ENCODE data around the gene LPCAT1. TPM values are rescaled to one million over a fixed set of nuclear protein-coding genes. Genes with fewer than 3 reads are reported as not detected.

The LPCAT1 gene
- polyA plus RNA-seq, 4 donors: 4.5 to 22.3 (median 7.5) TPM

DNA sequence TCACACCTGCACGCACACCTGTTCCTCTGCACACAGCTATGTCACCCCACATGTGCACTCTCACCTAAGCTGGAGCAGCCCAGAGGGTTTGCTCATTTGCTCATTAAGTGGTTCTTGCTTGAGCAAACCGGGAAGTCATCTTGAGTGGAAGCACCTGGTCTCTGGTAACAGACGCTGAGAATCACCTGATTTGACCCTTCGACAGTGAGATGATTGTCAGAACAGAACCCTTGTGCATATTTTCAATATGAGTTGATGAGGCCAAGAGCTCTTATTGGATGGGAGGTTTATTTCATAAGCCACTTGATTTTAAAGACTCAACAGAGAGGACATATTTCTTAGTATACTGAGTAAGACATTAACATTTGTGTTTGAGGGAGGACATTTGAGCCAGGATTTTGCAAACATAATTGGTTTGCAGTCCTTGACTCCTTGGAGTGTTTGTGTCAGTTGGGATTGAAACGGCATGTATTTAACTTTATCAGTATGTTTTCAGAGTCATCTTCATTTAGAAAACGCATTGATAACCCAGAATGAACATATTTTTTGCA, 22.1 kb upstream of the LPCAT1 start:
- no peaks in the 10 kb centered on the region for H3K9me3 ChIP-seq (ENCODE audit: control insufficient read depth in 2 of 2, insufficient read depth in 1 of 2, low read depth in 1 of 2, low read length in 1 of 2)
- H3K27ac ChIP-seq (ENCODE audit: low read depth in 1 of 3, low read length in 2 of 3): no peak overlapping the region
- no peak overlapping the region for H3K4me3 ChIP-seq (ENCODE audit: low read depth in 1 of 3, low read length in 3 of 3)
- no peak for FAIRE-seq
- no peaks in the 10 kb centered on the region for H3K4me1 ChIP-seq (ENCODE audit: control insufficient read depth in 3 of 3, insufficient read depth in 2 of 3, low read depth in 1 of 3, low read length in 2 of 3)
- peaks cover 0 to 5% (median 0%) of the 10 kb centered on the region in 3 donors for H3K27me3 ChIP-seq (ENCODE audit: control insufficient read depth in 3 of 3, insufficient read depth in 3 of 3, low read length in 3 of 3)
- 38 to 60% (median 47%) methylated on average over 6 of the region's 6 CpGs for WGBS, 3 donors
- no peaks in the 10 kb centered on the region for H3K36me3 ChIP-seq (ENCODE audit: control insufficient read depth in 3 of 3, insufficient read depth in 2 of 3, low read depth in 1 of 3, low read length in 3 of 3)
- DNase-seq: peak in 1 of 2 donors; percentile 14

DNA sequence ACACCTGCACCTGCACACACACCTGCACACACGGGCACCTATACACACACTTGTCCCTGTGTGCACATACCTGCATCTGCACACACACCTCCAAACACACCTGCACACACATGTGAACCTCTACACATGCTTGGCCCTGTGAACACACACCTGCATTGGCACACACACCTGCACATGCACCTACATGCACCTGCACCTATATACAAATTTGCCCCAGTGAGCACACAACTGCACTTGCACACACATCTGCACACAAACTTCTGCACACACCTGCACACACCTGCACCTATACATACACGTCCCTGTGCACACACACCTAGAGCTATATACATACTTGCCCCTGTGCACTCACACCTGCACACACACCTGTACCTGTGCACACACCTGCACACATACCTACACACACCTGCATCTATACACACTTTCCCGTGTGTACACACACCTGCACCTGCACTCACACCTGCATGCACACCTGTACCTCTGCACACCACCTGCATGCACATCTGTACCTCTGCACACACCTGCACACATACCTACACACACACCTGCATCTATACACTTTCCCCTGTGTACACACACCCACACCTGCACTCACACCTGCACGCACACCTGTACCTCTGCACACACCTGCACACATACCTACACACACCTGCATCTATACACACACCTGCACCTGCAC, 21.5 kb upstream of the LPCAT1 start:
- no peak for FAIRE-seq

GRCh38 chr5:1544294-1544961, 20.7 kb upstream of the LPCAT1 start:
- H3K4me3 ChIP-seq (ENCODE audit: low read depth in 1 of 3, low read length in 3 of 3): no peak overlapping the region
- peaks cover 0 to 5% (median 0%) of the 10 kb centered on the region in 3 donors for H3K27me3 ChIP-seq (ENCODE audit: control insufficient read depth in 3 of 3, insufficient read depth in 3 of 3, low read length in 3 of 3)
- no peaks in the 10 kb centered on the region for H3K9me3 ChIP-seq (ENCODE audit: control insufficient read depth in 2 of 2, insufficient read depth in 1 of 2, low read depth in 1 of 2, low read length in 1 of 2)
- 88 to 96% (median 96%) methylated on average over 11 to 12 of the region's 12 CpGs for WGBS, 3 donors
- no peak for FAIRE-seq
- H3K4me1 ChIP-seq (ENCODE audit: control insufficient read depth in 3 of 3, insufficient read depth in 2 of 3, low read depth in 1 of 3, low read length in 2 of 3): no peaks in the 10 kb centered on the region
- H3K27ac ChIP-seq (ENCODE audit: low read depth in 1 of 3, low read length in 2 of 3): no peak overlapping the region
- H3K36me3 ChIP-seq (ENCODE audit: control insufficient read depth in 3 of 3, insufficient read depth in 2 of 3, low read depth in 1 of 3, low read length in 3 of 3): no peaks in the 10 kb centered on the region
- DNase-seq: no peak

More for the DNA sequence above, 21.5 kb upstream of the LPCAT1 start:
- peaks cover 0 to 5% (median 0%) of the 10 kb centered on the region in 3 donors for H3K27me3 ChIP-seq (ENCODE audit: control insufficient read depth in 3 of 3, insufficient read depth in 3 of 3, low read length in 3 of 3)
- H3K9me3 ChIP-seq (ENCODE audit: control insufficient read depth in 2 of 2, insufficient read depth in 1 of 2, low read depth in 1 of 2, low read length in 1 of 2): no peaks in the 10 kb centered on the region
- no peak overlapping the region for H3K27ac ChIP-seq (ENCODE audit: low read depth in 1 of 3, low read length in 2 of 3)
- 76 to 90% (median 85%) methylated on average over 4 of the region's 4 CpGs for WGBS, 3 donors
- no peaks in the 10 kb centered on the region for H3K4me1 ChIP-seq (ENCODE audit: control insufficient read depth in 3 of 3, insufficient read depth in 2 of 3, low read depth in 1 of 3, low read length in 2 of 3)
- H3K4me3 ChIP-seq (ENCODE audit: low read depth in 1 of 3, low read length in 3 of 3): no peak overlapping the region
- no peak for DNase-seq
- no peaks in the 10 kb centered on the region for H3K36me3 ChIP-seq (ENCODE audit: control insufficient read depth in 3 of 3, insufficient read depth in 2 of 3, low read depth in 1 of 3, low read length in 3 of 3)

DNA sequence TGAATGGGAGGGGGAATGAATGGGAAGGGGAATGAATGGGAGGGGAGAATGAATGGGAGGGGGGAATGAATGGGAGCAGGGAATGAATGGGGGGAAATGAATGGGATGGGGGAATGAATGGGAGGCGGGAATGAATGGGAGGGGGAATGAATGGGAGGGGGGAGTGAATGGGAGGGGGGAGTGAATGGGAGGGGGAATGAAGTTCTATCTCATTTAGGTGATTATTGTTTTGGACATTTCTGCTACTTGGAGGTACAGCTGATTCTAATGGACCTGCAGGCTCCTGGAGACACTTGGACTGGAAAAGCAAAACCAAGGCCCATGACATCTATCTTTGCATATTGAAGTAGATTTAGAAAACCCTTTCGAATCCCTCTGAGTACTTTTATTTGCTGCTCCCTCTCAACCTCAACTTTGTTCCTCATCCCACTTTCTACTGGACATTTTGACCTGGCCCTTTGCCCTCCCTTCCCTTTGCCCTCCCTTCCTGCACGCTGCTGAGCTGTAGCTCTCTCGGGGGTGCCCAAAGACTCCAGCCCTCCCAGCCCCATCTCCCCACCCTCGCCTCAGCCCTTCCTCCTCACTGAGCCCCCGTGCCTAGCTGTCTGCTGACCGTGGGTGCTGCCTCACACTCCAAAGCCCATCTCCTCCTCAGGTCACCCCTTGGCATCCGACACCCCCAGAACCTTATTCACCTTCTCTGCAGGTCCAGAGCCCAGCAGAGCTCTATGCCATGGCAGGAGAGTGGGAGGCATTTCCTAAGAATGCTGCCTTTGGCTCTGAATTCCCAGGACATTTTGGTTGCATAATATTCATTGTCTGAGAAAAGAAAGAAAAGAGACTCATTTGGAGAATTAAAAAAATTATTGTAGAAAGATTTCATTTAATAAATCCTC, 19.9 kb upstream of the LPCAT1 start:
- Histone ChIP-seq H3K27ac (ENCODE audit: low read depth in 1 of 3, low read length in 2 of 3) (no peak overlapping the region), H3K4me3 (ENCODE audit: low read depth in 1 of 3, low read length in 3 of 3) (no peak overlapping the region), H3K4me1 (ENCODE audit: control insufficient read depth in 3 of 3, insufficient read depth in 2 of 3, low read depth in 1 of 3, low read length in 2 of 3) (no peaks in the 10 kb centered on the region), H3K36me3 (ENCODE audit: control insufficient read depth in 3 of 3, insufficient read depth in 2 of 3, low read depth in 1 of 3, low read length in 3 of 3) (no peaks in the 10 kb centered on the region), H3K9me3 (ENCODE audit: control insufficient read depth in 2 of 2, insufficient read depth in 1 of 2, low read depth in 1 of 2, low read length in 1 of 2) (no peaks in the 10 kb centered on the region), H3K27me3 (ENCODE audit: control insufficient read depth in 3 of 3, insufficient read depth in 3 of 3, low read length in 3 of 3) (no peaks in the 10 kb centered on the region)
- no peak for FAIRE-seq
- WGBS, 3 donors: 84 to 95% (median 88%) methylated on average over 8 of the region's 8 CpGs
- no peak for DNase-seq

DNA sequence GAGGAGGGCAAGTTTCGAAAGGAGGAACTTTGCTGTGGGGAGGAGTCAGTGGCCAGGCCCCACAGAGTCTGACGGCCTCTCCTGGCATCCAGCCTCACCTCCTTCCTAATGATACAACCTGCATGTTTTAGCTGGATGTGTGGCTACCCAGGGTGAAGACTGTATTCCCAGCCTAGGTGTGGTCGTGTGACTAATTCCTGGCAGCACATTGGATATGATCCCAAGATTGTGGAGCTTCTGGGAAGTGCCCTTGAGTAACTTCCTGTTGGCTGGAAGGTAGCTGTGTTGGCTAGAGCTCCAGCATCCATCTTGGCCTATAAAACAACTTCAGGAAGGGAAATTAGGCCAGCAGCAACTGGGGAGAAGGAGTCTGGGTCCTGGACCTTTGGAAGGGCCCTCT, 19.0 kb upstream of the LPCAT1 start:
- Histone ChIP-seq H3K4me3 (ENCODE audit: low read depth in 1 of 3, low read length in 3 of 3) (no peak overlapping the region), H3K36me3 (ENCODE audit: control insufficient read depth in 3 of 3, insufficient read depth in 2 of 3, low read depth in 1 of 3, low read length in 3 of 3) (no peaks in the 10 kb centered on the region), H3K4me1 (ENCODE audit: control insufficient read depth in 3 of 3, insufficient read depth in 2 of 3, low read depth in 1 of 3, low read length in 2 of 3) (no peaks in the 10 kb centered on the region), H3K27me3 (ENCODE audit: control insufficient read depth in 3 of 3, insufficient read depth in 3 of 3, low read length in 3 of 3) (no peaks in the 10 kb centered on the region), H3K9me3 (ENCODE audit: control insufficient read depth in 2 of 2, insufficient read depth in 1 of 2, low read depth in 1 of 2, low read length in 1 of 2) (no peaks in the 10 kb centered on the region), H3K27ac (ENCODE audit: low read depth in 1 of 3, low read length in 2 of 3) (peak overlapping the region in 1 of 3 donors; percentile 55)
- DNase-seq: peak in 1 of 2 donors; percentile 79
- no peak for FAIRE-seq
- WGBS, 3 donors: 23 to 40% (median 30%) methylated on average over 3 of the region's 3 CpGs

DNA sequence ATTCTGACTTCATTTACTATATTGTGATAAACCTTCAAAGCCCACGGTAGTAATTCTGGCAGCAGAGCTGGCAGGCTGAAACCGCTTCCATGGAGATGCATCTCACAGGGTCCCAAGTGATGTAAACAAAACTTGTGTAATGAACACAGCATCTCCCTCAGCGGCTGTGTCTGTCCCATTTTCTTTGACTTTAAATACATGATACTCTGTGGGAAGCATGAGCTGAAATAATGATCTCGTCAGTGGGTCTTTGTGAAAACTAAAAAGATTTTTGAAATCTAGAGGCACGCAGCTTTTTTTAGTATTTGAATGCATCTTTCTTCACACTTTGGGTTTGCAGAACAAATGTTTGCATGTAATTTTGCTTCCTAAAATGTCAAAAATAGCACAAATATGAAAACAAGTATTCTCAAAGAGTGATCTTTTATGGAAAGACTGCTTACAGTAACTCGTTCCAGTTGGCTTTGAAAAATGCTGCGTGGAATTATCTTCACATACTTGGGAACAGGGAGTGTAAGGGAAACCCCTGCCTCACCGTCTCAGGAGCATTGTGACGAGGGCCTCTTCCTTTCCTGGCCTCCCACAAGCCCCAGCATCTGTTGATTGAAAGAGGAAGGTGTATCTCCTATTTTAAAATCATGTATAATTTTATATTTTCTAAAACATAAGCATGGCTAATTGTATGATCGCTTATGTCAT, 18.1 kb upstream of the LPCAT1 start:
- FAIRE-seq (no peak), DNase-seq (no peak)
- no peak overlapping the region for H3K27ac ChIP-seq (ENCODE audit: low read depth in 1 of 3, low read length in 2 of 3)
- WGBS, 3 donors: 55 to 80% (median 73%) methylated on average over 10 of the region's 10 CpGs
- peaks cover 0 to 4% (median 0%) of the 10 kb centered on the region in 3 donors for H3K27me3 ChIP-seq (ENCODE audit: control insufficient read depth in 3 of 3, insufficient read depth in 3 of 3, low read length in 3 of 3)
- H3K4me3 ChIP-seq (ENCODE audit: low read depth in 1 of 3, low read length in 3 of 3): no peak overlapping the region
- H3K9me3 ChIP-seq (ENCODE audit: control insufficient read depth in 2 of 2, insufficient read depth in 1 of 2, low read depth in 1 of 2, low read length in 1 of 2): no peaks in the 10 kb centered on the region
- no peaks in the 10 kb centered on the region for H3K4me1 ChIP-seq (ENCODE audit: control insufficient read depth in 3 of 3, insufficient read depth in 2 of 3, low read depth in 1 of 3, low read length in 2 of 3)
- no peaks in the 10 kb centered on the region for H3K36me3 ChIP-seq (ENCODE audit: control insufficient read depth in 3 of 3, insufficient read depth in 2 of 3, low read depth in 1 of 3, low read length in 3 of 3)

DNA sequence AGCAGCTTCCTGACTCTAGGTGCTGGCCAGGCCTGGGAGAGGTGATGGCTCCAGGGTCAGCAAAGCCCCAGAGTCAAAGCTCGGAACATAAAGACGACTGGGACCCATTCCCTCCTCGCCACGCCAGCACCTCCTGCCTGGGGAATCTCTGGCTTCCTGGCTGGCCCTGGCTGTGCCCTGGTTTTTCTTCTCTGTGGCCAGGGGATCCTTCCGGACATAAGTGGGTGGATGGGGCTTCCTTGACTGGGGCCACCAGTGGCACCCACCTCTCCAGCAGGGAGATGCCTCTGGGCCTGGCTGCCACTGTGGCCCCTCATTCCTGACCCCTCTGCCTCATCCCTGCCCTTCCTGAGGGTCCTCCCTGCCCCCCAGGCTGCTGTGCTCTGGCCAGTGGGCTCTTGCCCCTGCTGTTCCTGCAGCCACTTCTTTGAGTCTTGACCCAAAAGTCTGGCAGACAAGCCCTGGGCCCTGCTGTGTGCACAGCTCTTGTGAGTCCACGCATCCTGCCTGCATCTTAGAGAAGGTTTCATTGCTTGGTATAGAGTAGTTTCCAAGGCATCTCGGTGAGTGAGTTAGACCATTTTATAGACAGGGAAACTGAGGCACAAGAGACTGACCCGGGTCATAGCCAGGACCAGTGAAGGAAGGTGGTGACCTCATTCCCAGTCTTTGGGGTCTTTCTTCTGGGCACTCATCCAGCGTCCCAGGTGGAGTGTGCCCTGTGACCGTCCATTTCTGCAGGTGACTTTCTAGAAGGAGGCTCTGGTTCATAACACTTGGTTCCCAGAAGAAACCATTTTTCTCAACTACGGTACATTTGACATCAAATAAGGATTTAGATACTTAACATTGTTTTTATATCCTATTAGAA, 17.3 kb upstream of the LPCAT1 start:
- Histone ChIP-seq H3K4me1 (ENCODE audit: control insufficient read depth in 3 of 3, insufficient read depth in 2 of 3, low read depth in 1 of 3, low read length in 2 of 3) (no peaks in the 10 kb centered on the region), H3K27ac (ENCODE audit: low read depth in 1 of 3, low read length in 2 of 3) (no peak overlapping the region), H3K27me3 (ENCODE audit: control insufficient read depth in 3 of 3, insufficient read depth in 3 of 3, low read length in 3 of 3) (peaks cover 0 to 4% (median 0%) of the 10 kb centered on the region in 3 donors), H3K36me3 (ENCODE audit: control insufficient read depth in 3 of 3, insufficient read depth in 2 of 3, low read depth in 1 of 3, low read length in 3 of 3) (no peaks in the 10 kb centered on the region), H3K4me3 (ENCODE audit: low read depth in 1 of 3, low read length in 3 of 3) (no peak overlapping the region), H3K9me3 (ENCODE audit: control insufficient read depth in 2 of 2, insufficient read depth in 1 of 2, low read depth in 1 of 2, low read length in 1 of 2) (no peaks in the 10 kb centered on the region)
- no peak for DNase-seq
- 88 to 93% (median 89%) methylated on average over 11 of the region's 11 CpGs for WGBS, 3 donors
- FAIRE-seq: no peak

All from small intestine (tissue), 7 donors.